UCSD-AML1 (cell line): ENCODE data around the gene ACAD9.
A peak's percentile ranks its signal among the peaks of the same experiment; 100 is the strongest.
"Not testable (repeated sequence)": the region's sequence is repeated elsewhere in the genome, so short reads cannot be mapped to it uniquely, and the experiment has no call there.

Experiments used
- DNase-seq: peaks from one replicate; lab custom pipeline; 2025; ENCODE audit not compliant: unreplicated experiment; lab: John Stamatoyannopoulos, UW

The ACAD9 gene

GRCh38 chr3:128879125-128879969 lies at the start of gene ACAD9:
TSS of gene ACAD9 (plus strand) at chr3:128879620. CDS start at chr3:128879692, 72 bp downstream.
- peak; percentile 99 for DNase-seq

DNA sequence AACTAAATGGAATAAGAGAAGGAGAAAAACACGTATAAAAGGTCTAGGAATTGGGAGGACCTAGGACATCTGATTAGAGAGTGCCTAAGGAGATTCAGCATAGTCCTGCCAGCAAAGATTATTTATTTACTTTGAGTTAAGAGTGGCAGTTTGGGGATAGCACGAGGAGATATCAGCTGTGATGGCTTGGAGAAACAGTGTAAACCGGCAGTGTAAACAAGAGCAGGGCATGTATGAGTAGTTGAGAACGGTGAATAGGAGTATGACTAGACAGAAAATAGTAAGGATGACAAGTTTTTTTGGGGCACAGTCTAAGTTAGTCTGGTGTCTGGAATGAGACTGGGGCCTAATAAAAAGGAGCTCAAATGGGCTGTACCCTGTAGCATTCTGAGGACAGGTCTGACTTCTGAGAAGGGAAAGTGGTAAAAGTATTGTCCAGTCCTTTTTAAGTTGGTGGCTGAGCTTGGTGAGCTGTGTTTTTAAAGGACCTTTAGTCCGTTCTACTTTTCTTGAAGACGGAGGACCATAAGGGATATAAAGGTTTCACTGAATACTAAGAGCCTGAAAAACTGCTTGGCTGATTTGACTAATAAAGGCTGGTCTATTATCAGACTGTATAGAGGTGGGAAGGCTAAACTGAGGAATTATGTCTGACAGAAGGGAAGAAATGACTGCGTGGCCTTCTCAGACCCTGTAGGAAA lies 49.3 kb upstream of the ACAD9 start:
- DNase-seq, result not testable (repeated sequence)

DNA sequence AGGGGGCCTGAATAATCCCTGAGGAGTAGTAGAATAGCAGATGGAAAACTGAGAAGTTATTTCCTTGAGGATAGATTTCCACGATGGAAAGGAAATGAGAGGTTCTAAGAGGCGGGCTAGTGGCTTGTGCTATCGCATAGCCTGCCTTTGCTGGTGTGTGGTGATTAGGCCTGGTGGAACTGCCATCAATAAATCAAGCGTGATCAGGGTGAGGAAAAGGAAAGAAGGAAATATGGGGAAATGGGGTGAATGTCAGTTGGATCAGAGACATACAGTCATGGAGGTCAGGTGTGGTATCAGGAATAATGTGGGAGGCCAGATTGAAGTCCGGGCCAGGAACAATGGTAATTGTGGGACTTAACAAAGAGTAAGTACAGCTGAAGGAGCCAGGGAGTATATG lies 48.7 kb upstream of the ACAD9 start:
- DNase-seq, result not testable (repeated sequence)

DNA sequence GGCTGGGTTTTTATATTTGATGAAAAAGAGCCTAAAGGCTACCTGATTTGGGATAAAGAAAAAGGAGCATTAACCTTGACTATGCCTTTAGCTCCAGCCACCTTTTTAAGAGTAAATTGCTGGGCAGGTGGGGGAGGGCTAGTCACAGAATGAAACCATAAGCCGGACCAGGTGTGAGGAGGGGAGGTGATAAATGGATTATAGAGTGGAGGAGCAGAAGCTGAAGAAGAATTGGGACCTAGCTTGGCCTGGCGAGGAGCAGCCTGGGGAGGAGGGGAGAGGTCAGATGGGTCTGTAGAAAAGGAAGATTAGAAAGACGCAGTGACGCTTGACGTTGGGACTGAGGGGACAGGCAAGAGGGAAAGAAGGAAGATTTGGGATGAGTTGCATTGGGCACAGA lies 46.4 kb upstream of the ACAD9 start:
- DNase-seq, result not testable (repeated sequence)

DNA sequence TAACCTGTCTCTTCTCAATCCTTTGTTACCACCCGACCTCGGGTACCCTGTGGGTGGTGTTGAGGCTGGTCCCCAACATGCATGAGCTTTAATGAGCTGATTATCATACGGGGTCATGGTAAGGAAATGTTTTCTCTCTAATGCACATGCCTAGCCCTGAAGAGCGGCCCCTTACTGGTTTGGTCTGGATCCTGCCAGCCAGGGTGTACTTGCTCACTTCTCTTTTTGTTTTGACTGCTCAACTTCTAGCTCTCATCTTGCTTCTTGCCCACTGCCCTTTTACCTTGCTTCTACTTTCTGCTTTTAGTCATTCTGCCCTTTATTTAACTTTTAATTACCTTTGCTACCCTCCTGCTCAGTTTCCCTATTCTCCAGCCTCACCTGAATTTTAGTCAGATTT lies 44.3 kb upstream of the ACAD9 start:
- DNase-seq, result no peak

DNA sequence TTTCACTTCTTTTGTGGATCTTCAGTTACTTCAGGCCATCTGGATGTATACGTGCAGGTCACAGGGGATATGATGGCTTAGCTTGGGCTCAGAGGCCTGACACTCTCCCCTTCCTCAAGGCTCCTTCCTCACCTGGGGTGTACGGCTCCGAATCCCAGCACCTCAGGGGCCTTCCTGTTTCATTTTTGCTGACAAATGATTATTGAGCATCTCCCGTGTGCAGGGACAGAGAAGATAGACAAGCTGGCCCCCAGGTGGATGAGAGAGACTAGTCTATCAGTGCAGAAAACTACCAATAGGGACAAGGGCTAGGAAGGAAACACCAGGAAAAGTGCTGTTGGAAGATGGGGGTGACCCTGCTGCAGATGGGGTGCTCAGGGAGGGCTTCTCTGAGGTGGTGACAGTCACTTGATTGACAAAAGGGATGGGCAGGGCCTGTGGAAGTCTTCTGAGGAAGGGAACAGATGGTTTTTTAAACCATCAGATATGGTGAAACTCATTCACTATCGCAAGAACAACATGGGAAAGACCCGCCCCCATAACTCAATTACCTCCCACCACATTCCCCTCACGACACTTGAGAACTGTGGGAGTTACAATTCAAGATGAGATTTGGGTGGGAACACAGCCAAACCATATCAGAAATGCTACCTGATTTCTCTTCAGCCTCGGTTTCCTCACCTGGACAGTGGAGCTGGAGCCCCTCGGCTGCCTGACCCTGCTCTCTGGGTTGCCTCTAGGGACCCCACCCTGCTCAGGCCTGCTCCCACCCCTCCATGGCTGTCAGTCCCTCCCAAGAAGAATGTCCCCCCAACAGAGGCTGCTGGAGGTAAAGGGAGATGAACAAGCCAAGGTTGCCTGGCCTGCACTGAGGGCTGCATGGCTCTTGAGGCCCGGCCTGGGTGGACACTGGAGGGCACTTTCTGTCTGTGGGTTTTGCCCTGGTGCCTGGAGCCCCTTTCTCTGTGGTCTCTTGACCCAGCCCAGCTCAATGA lies 37.2 kb upstream of the ACAD9 start:
- no peak for DNase-seq

DNA sequence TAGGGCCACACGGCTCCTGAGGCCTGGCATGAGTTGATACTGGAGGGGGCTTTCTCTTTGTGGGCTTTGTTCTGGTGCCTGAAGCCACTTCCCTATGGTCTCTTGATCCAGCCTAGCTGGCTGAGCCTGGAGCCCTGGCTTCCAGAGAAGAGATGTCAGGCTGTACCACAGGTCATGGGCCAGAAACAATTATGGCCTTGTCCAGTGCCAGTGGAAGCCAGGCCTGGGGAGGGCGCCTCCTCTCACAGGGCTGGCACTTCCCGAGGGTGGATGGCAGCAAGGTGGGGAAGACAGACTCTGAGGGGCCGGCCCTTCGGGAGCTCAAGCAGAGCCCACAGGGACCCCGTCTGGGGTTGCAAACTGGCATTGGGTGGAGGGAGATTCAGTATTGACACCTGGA lies 34.9 kb upstream of the ACAD9 start:
- no peak for DNase-seq

DNA sequence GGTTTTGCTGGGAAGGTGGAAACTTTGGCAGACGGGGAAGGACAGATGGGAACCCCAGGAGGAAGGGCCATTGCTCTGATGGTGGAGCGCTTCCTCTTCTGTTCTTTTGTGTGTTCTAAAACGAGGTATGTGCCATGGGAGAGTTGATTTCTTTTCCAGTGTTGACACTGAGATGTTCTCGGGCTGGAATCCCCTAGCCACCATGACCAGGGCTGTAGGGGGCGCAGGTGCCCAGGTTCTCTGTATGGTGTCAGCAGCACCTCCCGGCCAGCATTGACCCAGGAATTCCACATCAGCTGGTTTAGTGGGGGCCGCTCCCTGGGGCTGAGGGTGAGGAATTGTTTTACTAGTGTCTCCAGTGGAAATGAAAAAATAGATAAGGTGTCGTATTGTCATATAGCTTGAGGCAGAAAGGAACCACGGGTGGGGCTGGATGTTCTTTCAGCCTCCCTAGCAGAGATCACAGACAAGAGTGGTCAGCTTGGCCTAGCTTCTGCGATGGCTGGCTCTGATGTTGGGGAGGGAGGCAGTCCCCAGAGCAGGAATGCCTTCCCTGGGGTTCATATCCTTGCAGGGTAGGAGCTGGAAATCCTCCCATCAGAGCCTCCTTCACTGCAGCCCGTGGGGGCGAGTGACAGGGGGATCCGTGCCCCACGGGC lies 34.2 kb upstream of the ACAD9 start:
- no peak for DNase-seq

DNA sequence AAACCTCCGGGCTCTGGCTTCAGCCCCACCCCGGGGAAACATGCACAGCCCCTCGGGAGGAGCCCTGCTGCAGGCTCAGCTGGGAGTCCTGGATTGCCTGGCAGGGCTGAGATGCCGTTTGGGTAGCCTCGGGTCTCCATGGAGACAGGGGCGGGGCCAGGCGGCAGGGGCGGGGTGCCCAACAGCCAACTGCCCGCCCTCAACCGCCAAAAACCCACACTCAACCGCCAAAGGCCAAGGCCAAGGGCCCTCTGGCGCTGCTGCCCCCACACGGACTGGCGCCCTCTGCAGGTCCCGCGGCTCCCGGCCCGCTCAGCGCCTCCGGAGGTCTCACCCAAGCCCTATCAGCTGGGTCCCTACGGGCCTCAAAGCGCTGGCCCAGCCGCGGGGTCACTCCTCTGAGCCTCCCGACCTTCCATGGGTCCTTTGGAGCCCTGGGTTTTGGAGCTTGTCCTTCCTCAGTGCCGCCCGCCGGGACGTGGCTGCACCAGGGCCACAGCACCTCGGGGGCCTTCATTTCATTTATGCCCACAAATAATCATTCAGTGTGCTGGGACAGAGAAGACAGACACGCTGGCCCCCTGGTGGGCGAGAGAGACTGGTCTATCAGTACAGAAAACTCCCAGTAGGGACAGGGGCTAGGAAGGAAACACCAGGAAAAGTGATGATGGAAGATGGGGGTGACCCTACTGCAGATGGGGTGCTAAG lies 33.5 kb upstream of the ACAD9 start:
- peak; percentile 94 for DNase-seq

DNA sequence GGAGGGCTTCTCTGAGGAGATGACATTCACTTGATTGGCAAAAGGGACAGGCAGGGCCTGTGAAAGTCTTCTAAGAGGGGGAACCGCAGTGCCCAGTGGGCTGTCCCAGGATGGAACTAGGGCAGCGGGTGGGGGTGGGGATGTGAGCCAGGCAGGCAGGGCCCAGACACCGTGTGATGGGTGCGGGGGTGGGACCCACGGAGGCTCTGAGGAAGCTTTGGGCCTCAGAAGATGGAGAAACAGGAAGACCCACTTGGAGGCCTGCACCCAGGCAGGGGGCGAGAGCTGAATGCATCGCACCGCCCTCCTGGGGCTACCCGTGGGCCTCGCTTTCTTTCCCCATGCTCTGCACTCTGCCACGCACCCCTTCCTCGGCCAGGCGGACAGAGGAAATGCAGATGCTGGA lies 32.9 kb upstream of the ACAD9 start:
- DNase-seq, result peak; percentile 65

- DNase-seq, result no peak
These were observed 31.6 kb upstream of the ACAD9 start for GRCh38 chr3:128847666-128848370.

- DNase-seq, result no peak
These were observed 30.5 kb upstream of the ACAD9 start for GRCh38 chr3:128848936-128849335.

- peak; percentile 23 for DNase-seq
These were observed 29.4 kb upstream of the ACAD9 start for GRCh38 chr3:128849911-128850455.

GRCh38 chr3:128850544-128850943 lies 28.9 kb upstream of the ACAD9 start:
- DNase-seq, result no peak

DNA sequence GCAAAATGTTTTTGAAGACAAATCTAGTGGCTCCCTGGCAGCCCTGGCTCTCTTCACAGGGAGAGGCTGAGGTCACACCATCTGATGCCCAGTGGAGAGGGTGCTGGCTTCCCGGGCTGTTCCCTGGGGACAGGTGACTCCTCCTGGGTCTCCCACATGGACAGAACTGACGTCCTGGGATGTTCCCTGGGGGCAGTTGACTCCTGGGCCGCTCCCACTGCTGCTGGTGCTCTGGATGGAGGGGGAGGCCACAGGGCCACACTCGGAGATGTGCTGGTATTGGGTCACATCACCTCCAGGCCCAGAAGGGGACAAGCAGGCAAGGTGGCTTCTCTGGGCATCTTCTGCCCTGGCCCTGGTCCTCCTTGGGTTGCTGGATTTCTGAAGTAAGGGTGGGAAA lies 27.8 kb upstream of the ACAD9 start:
- DNase-seq, result no peak

- DNase-seq, result no peak
These were observed 25.6 kb upstream of the ACAD9 start for GRCh38 chr3:128853826-128854225.

DNA sequence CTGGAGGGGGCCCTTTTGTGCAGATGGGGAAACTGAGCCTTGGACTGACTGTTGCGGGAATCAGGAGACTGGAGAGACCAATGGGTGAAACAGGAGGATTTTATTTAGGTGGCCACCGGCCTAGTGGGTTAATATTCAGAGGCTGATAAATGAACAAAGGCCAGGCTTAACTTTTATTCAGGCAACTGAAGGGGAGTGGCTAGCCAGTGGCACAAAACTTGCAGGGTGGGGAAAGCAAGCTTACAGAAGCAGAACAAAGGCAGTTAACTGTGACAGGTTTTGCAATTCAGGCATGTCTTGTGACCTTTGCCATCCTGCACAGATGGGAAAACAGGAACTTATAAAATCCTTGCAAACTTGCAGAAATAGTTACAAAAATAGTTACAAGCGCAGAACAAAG lies 24.9 kb upstream of the ACAD9 start:
- no peak for DNase-seq

- DNase-seq, result no peak
These were observed 23.9 kb upstream of the ACAD9 start for GRCh38 chr3:128855569-128855968.

- no peak for DNase-seq
These were observed 21.3 kb upstream of the ACAD9 start for GRCh38 chr3:128858167-128858566.
